ENCODE measurements around the gene CDC37. TPM values are rescaled to one million over a fixed set of nuclear protein-coding genes. Genes with fewer than 3 reads are reported as not detected.
"Not testable (repeated sequence)": the region's sequence is repeated elsewhere in the genome, so short reads cannot be mapped to it uniquely, and the experiment has no call there.

Gene CDC37
- total and polyA plus RNA-seq, 2 experiments from 2014 or later: 183 to 280 TPM

- no peak for TF ChIP-seq ETS1 (IDR thresholded peaks at IDR 0.05)
- TF ChIP-seq STAT1 (IDR thresholded peaks at IDR 0.05; ENCODE audit: unreplicated experiment): no peak
- TF ChIP-seq, protein P1, sequence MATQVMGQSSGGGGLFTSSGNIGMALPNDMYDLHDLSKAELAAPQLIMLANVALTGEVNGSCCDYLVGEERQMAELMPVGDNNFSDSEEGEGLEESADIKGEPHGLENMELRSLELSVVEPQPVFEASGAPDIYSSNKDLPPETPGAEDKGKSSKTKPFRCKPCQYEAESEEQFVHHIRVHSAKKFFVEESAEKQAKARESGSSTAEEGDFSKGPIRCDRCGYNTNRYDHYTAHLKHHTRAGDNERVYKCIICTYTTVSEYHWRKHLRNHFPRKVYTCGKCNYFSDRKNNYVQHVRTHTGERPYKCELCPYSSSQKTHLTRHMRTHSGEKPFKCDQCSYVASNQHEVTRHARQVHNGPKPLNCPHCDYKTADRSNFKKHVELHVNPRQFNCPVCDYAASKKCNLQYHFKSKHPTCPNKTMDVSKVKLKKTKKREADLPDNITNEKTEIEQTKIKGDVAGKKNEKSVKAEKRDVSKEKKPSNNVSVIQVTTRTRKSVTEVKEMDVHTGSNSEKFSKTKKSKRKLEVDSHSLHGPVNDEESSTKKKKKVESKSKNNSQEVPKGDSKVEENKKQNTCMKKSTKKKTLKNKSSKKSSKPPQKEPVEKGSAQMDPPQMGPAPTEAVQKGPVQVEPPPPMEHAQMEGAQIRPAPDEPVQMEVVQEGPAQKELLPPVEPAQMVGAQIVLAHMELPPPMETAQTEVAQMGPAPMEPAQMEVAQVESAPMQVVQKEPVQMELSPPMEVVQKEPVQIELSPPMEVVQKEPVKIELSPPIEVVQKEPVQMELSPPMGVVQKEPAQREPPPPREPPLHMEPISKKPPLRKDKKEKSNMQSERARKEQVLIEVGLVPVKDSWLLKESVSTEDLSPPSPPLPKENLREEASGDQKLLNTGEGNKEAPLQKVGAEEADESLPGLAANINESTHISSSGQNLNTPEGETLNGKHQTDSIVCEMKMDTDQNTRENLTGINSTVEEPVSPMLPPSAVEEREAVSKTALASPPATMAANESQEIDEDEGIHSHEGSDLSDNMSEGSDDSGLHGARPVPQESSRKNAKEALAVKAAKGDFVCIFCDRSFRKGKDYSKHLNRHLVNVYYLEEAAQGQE (IDR thresholded peaks at IDR 0.05; ENCODE audit: unreplicated experiment): no peak
- no peak for TF ChIP-seq POLR2AphosphoS5 (IDR thresholded peaks at IDR 0.05; ENCODE audit: low read depth)
- TF ChIP-seq JUNB (IDR thresholded peaks at IDR 0.05; ENCODE audit: unreplicated experiment): no peak
Observed at GRCh38 chr19:10384580-10384979, 18.8 kb downstream of the CDC37 start (continued).

DNA sequence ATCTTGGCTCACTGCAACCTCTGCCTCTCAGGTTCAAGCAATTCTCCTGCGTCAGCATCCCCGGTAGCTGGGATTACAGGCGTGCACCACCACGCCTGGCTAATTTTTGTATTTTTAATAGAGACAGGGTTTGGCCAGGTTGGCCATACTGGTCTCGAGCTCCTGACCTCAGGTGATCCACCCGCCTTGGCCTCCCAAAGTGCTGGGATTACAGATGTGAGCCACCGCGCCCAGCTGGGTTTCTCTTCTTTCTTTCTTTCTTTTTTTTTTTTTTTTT, 20.2 kb downstream of the CDC37 start:
- ATAC-seq; H3K27ac ChIP-seq (ENCODE audit: low read depth); H3K4me3 Mint-ChIP-seq; H2AFZ ChIP-seq; H3K79me2 ChIP-seq (replicated peaks; ENCODE audit: insufficient read depth); H3K9me2 ChIP-seq (ENCODE audit: insufficient read depth); H3K27ac Mint-ChIP-seq; H3K4me1 Mint-ChIP-seq; DNase-seq (ENCODE audit: low spot score); H4K20me1 ChIP-seq (replicated peaks; ENCODE audit: insufficient read depth); H3K4me2 ChIP-seq; H3K4me1 ChIP-seq (ENCODE audit: insufficient read depth); H3K4me3 ChIP-seq; H3K27me3 ChIP-seq (ENCODE audit: insufficient read depth); H3F3A ChIP-seq (replicated peaks; ENCODE audit: low read depth); H3K36me3 ChIP-seq (ENCODE audit: insufficient read depth); H3K27me3 Mint-ChIP-seq (ENCODE audit: insufficient read depth, low read depth, poor library complexity); H3K36me3 Mint-ChIP-seq (ENCODE audit: low read depth); H3K9me3 Mint-ChIP-seq: not testable (repeated sequence)

GRCh38 chr19:10380313-10381102, 22.8 kb downstream of the CDC37 start, which contains the start of gene TYK2:
Gene TYK2 (minus strand): TSS chr19:10380572. CDS start chr19:10378406, 2,166 bp downstream.
- peak within 1 kb of the TSS; percentile 73 for H3K4me3 ChIP-seq
- H3K79me2 ChIP-seq (replicated peaks; ENCODE audit: insufficient read depth): 0 out of 2 replicates have a peak, but pooled peaks cover 3% of the 10 kb centered on the region
- Mint-ChIP-seq H3K4me3 (peak within 1 kb of the TSS; percentile 87), H3K27ac (peak within 1 kb of the TSS; percentile 93), H3K9me3 (no peaks in the 10 kb centered on the region), H3K36me3 (ENCODE audit: low read depth) (peaks cover 11% of the 10 kb centered on the region), H3K4me1 (peaks cover 4% of the 10 kb centered on the region; the same call in 2 of the 3 replicates), H3K27me3 (ENCODE audit: insufficient read depth, low read depth, poor library complexity) (peaks cover 10% of the 10 kb centered on the region)
- peak; percentile 92 for ATAC-seq
- H2AFZ ChIP-seq: peak within 1 kb of the TSS; percentile 85
- H4K20me1 ChIP-seq (replicated peaks; ENCODE audit: insufficient read depth): no peaks in the 10 kb centered on the region
- 0 out of 2 replicates have a peak, but pooled peaks cover 3% of the 10 kb centered on the region for H3F3A ChIP-seq (replicated peaks; ENCODE audit: low read depth)
- H3K27ac ChIP-seq (ENCODE audit: low read depth): peak within 1 kb of the TSS; percentile 91
- H3K27me3 ChIP-seq (ENCODE audit: insufficient read depth): no peaks in the 10 kb centered on the region
- TF ChIP-seq CREB1 (CRISPR knock-in tag; IDR thresholded peaks at IDR 0.05; ENCODE audit: low read depth) (peak; percentile 93), ETS1 (IDR thresholded peaks at IDR 0.05) (peak; percentile 25; the same call in 1 of the 2 replicates), NANOG (IDR thresholded peaks at IDR 0.05; ENCODE audit: borderline replicate concordance) (no peak), POLR2AphosphoS5 (IDR thresholded peaks at IDR 0.05; ENCODE audit: low read depth) (peak; percentile 96)
- no peaks in the 10 kb centered on the region for H3K9me2 ChIP-seq (ENCODE audit: insufficient read depth)
- H3K4me2 ChIP-seq: peak within 1 kb of the TSS; percentile 85
- DNase-seq (ENCODE audit: low spot score): peak; percentile 99
- peaks cover 7% of the 10 kb centered on the region for H3K4me1 ChIP-seq (ENCODE audit: insufficient read depth)
- no peaks in the 10 kb centered on the region for H3K36me3 ChIP-seq (ENCODE audit: insufficient read depth)
